ENCODE results near the gene C12orf75.

- TF ChIP-seq CTCF (IDR thresholded peaks at IDR 0.05) (no peak), POLR2A (IDR thresholded peaks at IDR 0.05) (no peak)
Measured at GRCh38 chr12:105355752-105356151, 25.3 kb downstream of the C12orf75 start.
